Right lobe of liver (tissue), 6 donors: ENCODE data around the gene BMP2. TPM values are rescaled to one million over a fixed set of nuclear protein-coding genes. Genes with fewer than 3 reads are reported as not detected.

ENCODE experiments used
- ATAC-seq, 4 donors: fragments of 200-7000 bp; cut with Tn5 transposase; one replicate each; pipeline ENCODE4 v1.9.1; 2020; ENCODE audit warnings: mild to moderate bottlenecking in 4 of 4, moderate library complexity in 4 of 4
- DNase-seq, 3 donors: peaks; one replicate each; pipeline ENCODE4 v3.0.0-alpha.2; 2020
- H3K27ac ChIP-seq, 3 donors: fragments of 200-600 bp; one replicate each; pipeline ENCODE4 v1.8.0; 2022
- H3K27me3 ChIP-seq, 2 donors: fragments of 200-600 bp; one replicate each; pipeline ENCODE4 v1.8.0; 2022
- H3K36me3 ChIP-seq, 4 donors: fragments of 200-600 bp; sonication (generic) in 1 of 4; one replicate each; pipeline versions ENCODE4 v1.5.1 to v1.8.0; 2017 to 2022; ENCODE audit warnings: control low read depth in 1 of 4
- H3K4me1 ChIP-seq, 4 donors: fragments of 200-600 bp; sonication (generic) in 1 of 4; one replicate each; pipeline versions ENCODE4 v1.5.1 to v1.8.0; 2017 to 2022; ENCODE audit warnings: control low read depth in 1 of 4
- H3K4me3 ChIP-seq, 3 donors: fragments of 200-600 bp; one replicate each; pipeline ENCODE4 v1.8.0; 2022
- H3K9me3 ChIP-seq, 4 donors: fragments of 200-600 bp; sonication (generic) in 1 of 4; one replicate each; pipeline versions ENCODE4 v1.5.1 to v1.8.0; 2017 to 2022; ENCODE audit warnings: control low read depth in 1 of 4
- CTCF ChIP-seq, 4 donors: fragments of 200-600 bp in 3 of 4; fragments of 450-650 bp in 1 of 4; IDR thresholded peaks; one replicate each; pipeline versions ENCODE4 v1.5.1 to v1.8.0; 2016 to 2022; ENCODE audit warnings: antibody characterized with exemption in 4 of 4, mild to moderate bottlenecking in 2 of 4
- POLR2A ChIP-seq: fragments of 450-650 bp; IDR thresholded peaks from one replicate; pipeline ENCODE4 v1.6.1; 2017; ENCODE audit warnings: antibody characterized with exemption, mild to moderate bottlenecking
- WGBS: methylation state at CpG from one replicate; pipeline ENCODE4 v1.1.6; 2018; ENCODE audit warnings: low coverage, low lambda C conversion rate; ENCODE audit not compliant: insufficient coverage; ENCODE audit errors: missing lambda C conversion rate; 5-methylcytosine and 5-hydroxymethylcytosine counted together
- intact Hi-C, 2 donors: fragments of 100-400 bp; cut with DNase I; formaldehyde crosslinking; loops; one replicate each; pipeline versions ENCODE4 v1.11.2 to v1.14.1; 2022
- total RNA-seq, 6 experiments: library from RNA; depleted of rRNA in 2 of 6; stranded (reverse); fragments of >200 nt in 2 of 6; fragmentation: NEBNext Ultra II Directional in 3 of 6; extraction: Animal tissue kit (Norgen Biotek cat#: 25700) in 3 of 6; gene quantifications; one replicate each; pipeline versions ENCODE4 v1.1.0 to v1.2.4, GENCODE V29; 2016 to 2023
- donor health status: DM: no; HTN: yes; CAD: no.
- donor health status: DM: no; HTN: no; CAD: no.
- donor health status: DM: no; HTN: no; CAD: no.
- donor health status: DM: no; HTN: yes; CAD: no.
- donor health status: DM: no; HTN: yes; CAD: no.

The BMP2 gene
- total RNA-seq, 6 experiments from 2014 or later: 1.4 to 9.3 (median 4.9) TPM

DNA sequence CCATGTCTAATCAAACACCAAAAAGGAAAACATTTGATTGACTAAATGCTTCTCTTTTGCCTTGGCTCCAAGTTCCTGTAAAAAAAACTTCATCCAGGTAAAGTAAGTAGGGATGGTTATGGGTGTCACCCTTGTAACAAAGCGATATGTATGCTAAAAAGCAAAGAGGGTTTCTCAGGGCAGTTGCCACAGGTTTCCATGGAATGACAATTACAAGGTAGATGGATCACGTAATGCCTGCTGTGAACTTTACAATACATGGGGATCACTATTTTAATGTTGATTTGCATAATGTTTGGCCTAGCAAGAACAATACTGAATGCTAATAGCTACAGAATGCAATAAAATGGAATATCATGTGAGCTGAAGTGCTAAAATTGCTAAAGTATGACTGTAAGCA, 2.9 kb upstream of the BMP2 start:
- ATAC-seq (no peak), DNase-seq (no peak)
- Histone ChIP-seq H3K27me3 (no peaks in the 10 kb centered on the region), H3K4me1 (peaks cover 0 to 8% (median 3%) of the 10 kb centered on the region in 4 donors), H3K9me3 (no peaks in the 10 kb centered on the region), H3K27ac (no peak overlapping the region), H3K36me3 (no peaks in the 10 kb centered on the region), H3K4me3 (no peak overlapping the region)
- TF ChIP-seq POLR2A (no peak), CTCF (IDR thresholded peaks at IDR 0.05) (no peak)
- WGBS: 94% methylated on average over 2 of the region's 2 CpGs
- intact Hi-C loops: loop anchor here in 1 of 2 donors (10.0 kb wide), 1 partner anchor 130 kb away; no protein-coding TSS in a partner anchor

DNA sequence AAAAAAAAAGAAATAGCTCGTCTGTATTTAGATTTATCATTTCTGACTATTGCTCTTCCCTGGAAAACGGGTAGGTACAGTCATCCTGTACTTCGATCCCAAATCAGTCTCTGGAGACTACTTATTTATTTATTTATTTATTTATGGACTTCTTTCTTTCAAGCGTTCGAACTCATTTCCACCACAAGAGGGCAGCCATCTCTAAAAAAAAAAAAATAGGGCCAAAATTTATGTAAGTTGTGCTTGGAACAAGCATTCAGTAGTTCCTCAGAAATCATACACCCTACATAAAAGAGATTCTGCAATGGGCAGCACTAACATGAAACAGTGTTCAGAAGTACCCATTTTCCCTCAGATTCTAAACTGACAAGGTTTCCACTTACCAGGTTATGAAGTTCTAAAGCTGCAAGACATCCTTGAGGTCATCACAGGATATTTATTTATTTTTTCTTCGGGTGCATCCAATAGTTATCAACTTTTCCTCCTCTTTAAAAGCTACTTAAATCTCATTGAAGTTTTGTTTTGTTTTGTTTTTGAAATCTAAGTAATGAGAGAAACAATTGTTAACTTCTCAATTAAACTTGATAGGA, 1.9 kb upstream of the BMP2 start:
- peak; percentile 49 to 73 (median 66) for TF ChIP-seq CTCF (IDR thresholded peaks at IDR 0.05)
- TF ChIP-seq POLR2A: no peak
- Histone ChIP-seq H3K27me3 (no peaks in the 10 kb centered on the region), H3K4me3 (no peak overlapping the region), H3K4me1 (peaks cover 0 to 12% (median 3%) of the 10 kb centered on the region in 4 donors), H3K9me3 (no peaks in the 10 kb centered on the region), H3K36me3 (no peaks in the 10 kb centered on the region), H3K27ac (peak overlapping the region in 1 of 3 donors; percentile 88)
- intact Hi-C loops: loop anchor here in 1 of 2 donors (10.0 kb wide), 1 partner anchor 131 kb away; no protein-coding TSS in a partner anchor
- WGBS: 2% methylated on average over 6 of the region's 6 CpGs
- DNase-seq (no peak), ATAC-seq (peak; percentile 26 to 50 (median 31))

DNA sequence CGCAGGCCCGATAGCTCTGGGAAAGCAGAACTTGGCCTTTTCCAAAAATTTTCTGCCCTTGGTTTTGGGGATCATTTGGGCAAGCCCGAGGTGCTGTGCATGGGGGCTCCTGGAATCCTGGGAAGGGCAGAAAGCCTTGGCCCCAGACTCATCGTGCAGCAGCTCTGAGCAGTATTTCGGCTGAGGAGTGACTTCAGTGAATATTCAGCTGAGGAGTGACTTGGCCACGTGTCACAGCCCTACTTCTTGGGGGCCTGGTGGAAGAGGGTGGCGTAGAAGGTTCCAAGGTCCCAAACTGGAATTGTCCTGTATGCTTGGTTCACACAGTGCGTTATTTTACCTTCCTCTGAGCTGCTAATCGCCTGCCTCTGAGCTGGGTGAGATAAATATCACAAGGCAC, 1.1 kb upstream of the BMP2 start:
- Histone ChIP-seq H3K36me3 (no peaks in the 10 kb centered on the region), H3K9me3 (no peaks in the 10 kb centered on the region), H3K27ac (peak overlapping the region in 1 of 3 donors; percentile 88), H3K4me3 (no peak overlapping the region), H3K27me3 (no peaks in the 10 kb centered on the region), H3K4me1 (peaks cover 0 to 18% (median 3%) of the 10 kb centered on the region in 4 donors)
- TF ChIP-seq CTCF (IDR thresholded peaks at IDR 0.05) (no peak), POLR2A (no peak)
- intact Hi-C loops: loop anchor here in 1 of 2 donors (10.0 kb wide), 1 partner anchor 132 kb away; no protein-coding TSS in a partner anchor
- WGBS: 72% methylated on average over 5 of the region's 9 CpGs
- no peak for DNase-seq
- ATAC-seq: no peak

DNA sequence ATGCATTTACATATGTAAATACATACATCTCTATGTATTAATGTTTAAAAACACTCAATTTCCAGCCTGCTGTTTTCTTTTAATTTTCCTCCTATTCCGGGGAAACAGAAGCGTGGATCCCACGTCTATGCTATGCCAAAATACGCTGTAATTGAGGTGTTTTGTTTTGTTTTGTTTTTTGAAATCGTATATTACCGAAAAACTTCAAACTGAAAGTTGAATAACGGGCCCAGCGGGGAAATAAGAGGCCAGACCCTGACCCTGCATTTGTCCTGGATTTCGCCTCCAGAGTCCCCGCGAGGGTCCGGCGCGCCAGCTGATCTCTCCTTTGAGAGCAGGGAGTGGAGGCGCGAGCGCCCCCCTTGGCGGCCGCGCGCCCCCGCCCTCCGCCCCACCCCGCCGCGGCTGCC, 355 bp upstream of the BMP2 start:
- peak overlapping the region; percentile 69 to 88 (median 71) for H3K27ac ChIP-seq
- ATAC-seq: no peak
- intact Hi-C loops: loop anchor here in 1 of 2 donors (10.0 kb wide), 1 partner anchor 132 kb away; no protein-coding TSS in a partner anchor
- peaks cover 0 to 18% (median 3%) of the 10 kb centered on the region in 4 donors for H3K4me1 ChIP-seq
- H3K4me3 ChIP-seq: peak overlapping the region; percentile 49 to 80 (median 53)
- WGBS: 2% methylated on average over 11 of the region's 26 CpGs
- H3K36me3 ChIP-seq: no peaks in the 10 kb centered on the region
- DNase-seq: no peak
- TF ChIP-seq CTCF (IDR thresholded peaks at IDR 0.05): peak in 2 of 4 donors; percentile 13 to 24
- TF ChIP-seq POLR2A: no peak
- no peaks in the 10 kb centered on the region for H3K9me3 ChIP-seq
- no peaks in the 10 kb centered on the region for H3K27me3 ChIP-seq
